ENCODE data around the gene LRRC3C.

LRRC3C gene

DNA sequence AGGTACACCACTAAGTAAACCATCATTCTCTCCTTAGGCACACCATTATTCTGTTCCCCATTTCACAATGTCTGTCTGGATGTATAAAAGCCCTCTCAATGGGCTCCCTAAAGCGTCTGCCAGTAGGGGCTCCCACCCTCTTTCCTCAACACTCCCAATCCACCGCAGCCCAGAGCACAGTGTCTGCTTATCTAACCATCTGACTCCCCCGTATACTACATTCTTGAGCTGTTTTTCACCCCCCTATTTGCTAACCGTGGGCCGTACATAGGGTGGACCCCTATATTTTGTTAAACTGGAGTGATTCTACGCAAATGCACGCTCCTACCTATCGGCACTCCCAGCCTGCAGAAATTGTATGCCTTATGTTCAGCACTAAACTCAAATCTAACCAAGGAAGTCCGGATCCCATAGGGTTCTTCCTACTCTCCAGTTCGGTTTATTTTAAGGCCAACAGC is 52.4 kb downstream of the LRRC3C start:
- DNase-seq (ENCODE audit: low spot score): peak; percentile 43

DNA sequence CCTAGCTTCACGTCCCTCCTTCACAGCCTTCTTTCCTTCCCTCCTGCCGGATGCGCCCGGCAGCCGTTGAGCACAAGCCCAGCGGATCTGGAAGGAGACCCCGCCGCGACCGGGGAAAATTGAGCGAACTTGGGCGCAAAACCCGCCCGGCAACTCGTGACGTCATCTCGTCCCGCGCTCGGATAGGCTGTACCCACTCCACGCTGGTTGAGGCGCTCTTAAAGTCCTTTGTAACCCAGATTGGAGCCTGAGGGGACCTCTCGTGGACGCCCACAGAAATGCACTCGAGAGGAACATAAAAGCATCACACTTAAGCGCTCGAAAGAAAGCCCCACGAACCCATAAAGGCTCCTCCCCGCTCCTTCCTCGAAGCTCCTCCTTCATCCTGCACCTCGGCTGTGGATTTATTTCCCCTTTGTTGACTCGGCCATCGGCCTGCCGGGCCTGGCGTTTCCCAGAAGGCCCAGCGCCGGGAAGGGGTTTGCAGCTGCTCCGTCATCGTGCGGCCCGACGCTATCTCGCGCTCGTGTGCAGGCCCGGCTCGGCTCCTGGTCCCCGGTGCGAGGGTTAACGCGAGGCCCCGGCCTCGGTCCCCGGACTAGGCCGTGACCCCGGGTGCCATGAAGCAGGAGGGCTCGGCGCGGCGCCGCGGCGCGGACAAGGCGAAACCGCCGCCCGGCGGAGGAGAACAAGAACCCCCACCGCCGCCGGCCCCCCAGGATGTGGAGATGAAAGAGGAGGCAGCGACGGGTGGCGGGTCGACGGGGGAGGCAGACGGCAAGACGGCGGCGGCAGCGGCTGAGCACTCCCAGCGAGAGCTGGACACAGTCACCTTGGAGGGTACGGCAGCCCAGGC is 53.0 kb downstream of the LRRC3C start, which contains the start of gene PSMD3:
PSMD3 (plus strand) TSS at position 457 of the 856 bp plus-strand sequence; CDS start at position 621, 164 bp downstream.
- peak; percentile 100 for DNase-seq (ENCODE audit: low spot score)

DNA sequence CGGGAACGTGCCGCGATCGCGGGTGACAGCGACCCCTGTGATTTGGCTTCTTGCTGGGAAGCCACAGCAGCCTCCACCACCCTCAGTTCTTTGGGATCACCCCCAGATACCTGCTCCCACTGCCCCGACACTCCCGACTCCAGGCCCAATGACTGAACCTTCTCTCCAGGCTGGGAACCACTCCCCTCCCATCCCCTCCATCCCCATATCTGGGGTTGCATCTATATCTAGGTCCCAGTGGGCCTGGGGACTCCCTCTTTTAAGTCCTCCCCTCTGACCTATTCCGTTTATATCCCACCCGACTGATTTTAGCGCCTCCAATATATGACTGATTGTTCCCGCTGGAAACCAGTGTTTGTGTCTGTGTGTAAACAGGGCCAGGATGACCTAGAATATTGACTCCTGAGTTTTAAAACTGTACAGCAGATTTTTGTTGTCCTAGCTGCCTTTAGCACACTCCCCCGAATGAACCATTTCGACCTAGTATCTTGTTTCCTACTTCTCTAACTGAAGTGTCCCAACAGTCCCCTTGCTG is 53.7 kb downstream of the LRRC3C start:
- no peak for DNase-seq (ENCODE audit: low spot score)

DNA sequence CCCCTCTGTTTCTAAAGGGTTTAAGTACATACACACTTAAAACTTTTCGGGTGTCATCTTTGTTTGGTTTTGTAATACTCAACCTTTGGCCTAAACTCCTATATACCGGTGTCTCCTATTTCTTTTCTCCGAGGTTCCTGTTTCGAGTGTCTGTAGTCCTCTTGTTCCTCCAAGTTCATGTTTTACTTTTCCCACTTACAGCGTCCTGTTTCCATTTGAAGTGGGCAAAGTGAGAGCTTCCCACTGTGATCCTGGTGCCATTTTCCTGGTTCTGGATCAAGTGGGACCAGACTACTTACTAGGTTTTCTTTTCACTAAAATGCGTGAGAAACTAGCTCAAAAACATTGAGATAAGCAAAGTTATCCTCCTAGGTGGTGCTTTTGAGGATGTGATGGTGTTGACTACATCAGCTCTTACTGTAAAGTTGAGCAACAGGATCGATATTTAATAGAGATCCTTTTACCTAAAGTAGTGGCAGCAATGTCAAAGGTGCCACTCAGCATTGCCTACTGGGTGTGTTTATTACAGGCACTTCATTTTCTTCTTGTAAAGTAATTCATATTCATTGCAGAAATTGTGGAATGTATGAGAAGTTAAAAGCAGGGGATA is 54.3 kb downstream of the LRRC3C start:
- DNase-seq (ENCODE audit: low spot score): no peak

GRCh38 chr17:39988206-39988810 is 60.8 kb downstream of the LRRC3C start:
- DNase-seq (ENCODE audit: low spot score): no peak

- DNase-seq (ENCODE audit: low spot score): no peak
These were observed 66.9 kb downstream of the LRRC3C start for GRCh38 chr17:39994448-39994847.

Measured in cerebellar cortex (tissue), 1 donor.